HG03060 (cell line): Measurements from ENCODE around the gene FRRS1L.
"Not testable (repeated sequence)": the region's sequence is repeated elsewhere in the genome, so short reads cannot be mapped to it uniquely, and the experiment has no call there.

ENCODE experiments used
- ATAC-seq: cut with Tn5 transposase; IDR thresholded peaks from one replicate; pipeline ENCODE4 v1.9.1; 2021; ENCODE audit warnings: low read depth, moderate number of reproducible peaks; ENCODE audit not compliant: unreplicated experiment

The FRRS1L gene

DNA sequence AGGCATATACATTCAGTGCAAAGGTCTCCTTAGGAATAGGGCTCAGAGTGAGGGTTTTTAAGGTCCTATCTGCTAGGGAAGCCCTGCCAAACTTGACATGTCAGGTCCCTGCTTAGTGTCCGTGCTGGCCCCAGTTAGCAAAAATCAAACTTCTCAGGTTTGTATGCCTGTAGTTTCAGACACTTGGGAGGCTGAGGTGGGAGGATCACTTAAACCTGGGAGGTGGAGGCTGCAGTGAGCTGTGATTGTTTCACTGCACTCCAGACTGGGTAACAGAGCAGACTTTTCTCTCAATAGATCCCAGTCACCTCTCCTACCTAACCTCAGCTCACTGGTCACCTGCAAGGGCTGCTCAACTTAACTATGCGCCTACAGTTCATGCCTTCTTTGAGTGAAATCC is 28.6 kb downstream of the FRRS1L start:
- ATAC-seq: no peak

DNA sequence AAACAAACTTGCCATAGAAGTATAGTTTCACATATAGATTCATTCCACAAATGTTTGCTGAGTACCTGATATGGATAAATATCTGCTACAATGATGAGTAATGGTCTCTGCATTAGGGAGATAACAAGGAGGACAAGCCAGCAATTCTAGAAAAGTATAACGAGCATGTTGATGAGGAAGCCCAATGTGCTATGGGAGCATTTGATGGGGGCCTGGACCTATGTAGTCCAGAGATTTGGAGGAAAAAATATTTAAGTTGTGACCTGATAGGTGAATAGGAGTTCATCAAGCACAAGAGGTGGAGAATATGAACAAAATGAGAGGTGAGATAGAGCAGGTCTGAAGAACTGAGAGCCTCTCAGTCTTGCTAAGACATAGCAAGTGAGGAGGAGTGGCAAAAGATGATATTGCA is 32.9 kb downstream of the FRRS1L start:
- ATAC-seq: no peak

DNA sequence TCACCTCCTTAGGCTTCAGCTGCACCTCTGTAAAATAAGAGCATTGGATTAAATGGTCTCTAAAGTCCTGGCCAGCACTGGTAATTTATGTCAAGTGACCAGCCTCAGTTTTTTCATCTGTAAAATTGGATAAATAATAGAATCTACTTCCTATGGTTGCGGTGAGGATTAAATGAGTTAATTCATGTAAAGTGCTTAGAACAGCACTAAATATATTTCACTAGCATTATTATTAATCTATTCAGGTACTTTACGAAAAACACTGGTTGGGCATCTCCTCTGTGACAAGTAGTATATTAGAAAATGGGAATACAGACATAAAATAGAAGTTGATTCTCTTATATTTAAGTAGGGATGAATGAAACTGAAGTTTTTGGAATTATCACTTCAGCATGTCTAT is 33.5 kb downstream of the FRRS1L start:
- no peak for ATAC-seq

DNA sequence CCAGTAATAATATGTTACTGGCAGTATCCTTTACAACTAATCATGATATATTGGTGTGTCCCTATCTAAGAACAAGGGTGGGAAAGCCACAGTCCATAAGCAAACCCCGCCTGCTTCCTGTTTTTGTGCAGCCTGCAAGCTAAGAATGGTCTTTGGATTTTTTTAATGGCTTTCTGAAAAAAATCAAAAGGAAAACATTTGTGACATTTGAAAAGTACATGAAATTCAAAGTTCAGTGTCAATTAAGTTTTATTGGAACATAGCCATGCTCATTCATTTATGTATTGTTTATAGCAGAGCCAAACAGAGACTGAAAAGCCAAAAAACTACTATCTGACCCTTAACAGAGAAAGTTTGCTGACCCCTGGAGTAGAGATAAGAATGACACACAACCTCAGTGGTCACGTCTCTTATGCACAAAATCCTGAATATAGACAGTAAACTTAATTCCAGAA is 34.5 kb downstream of the FRRS1L start:
- ATAC-seq: no peak

DNA sequence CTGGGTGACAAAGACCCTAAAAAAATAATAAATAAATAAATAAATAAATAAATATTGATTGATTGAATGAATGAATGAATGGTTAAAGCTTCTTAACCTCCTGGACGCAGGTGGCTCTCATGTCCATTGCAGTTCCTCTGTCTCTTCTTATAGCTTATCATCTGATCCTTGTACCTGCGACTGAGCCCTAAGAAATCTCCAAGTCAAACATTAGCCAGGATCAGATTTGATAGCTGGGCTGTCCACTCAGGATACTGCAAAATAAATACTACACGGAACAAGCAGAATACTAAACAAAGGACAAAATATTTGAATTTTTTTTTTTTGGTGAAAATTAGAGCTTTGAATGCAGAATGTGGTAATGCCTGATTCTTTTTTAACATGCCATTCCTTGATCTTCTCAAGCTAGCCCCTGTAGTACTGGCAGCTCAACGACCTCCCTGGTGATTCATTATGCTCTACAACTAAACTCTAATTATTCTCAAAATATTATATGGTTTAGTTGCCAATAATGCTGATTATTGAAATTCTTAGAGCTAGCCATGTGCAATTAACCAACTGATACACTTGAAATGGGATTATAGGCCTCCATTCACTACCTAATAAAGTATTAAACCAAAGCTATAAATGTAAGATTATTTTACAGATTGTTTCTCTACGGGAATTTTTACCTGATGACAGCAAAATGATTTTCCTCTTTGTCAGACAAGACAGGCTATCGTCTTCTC is 37.4 kb downstream of the FRRS1L start:
- no peak for ATAC-seq

DNA sequence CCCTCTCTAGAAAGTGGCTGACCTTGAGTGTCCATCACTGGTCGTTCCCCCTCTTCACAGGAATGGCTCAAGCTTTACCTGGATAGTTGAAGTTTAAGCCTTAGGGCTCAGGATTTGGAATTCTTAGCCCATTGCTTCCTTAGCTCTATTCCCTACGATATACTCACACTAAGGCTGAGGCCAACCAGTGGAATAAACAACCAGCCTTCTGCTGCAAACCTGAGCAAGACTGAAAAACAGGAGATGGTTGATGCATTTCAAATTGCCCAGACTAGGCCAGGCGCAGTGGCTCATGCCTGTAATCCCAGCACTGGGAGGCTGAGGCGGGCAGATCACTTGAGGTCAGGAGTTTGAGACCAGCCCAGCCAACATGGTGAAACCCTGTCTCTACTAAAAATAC is 40.4 kb downstream of the FRRS1L start:
- ATAC-seq: not testable (repeated sequence)

DNA sequence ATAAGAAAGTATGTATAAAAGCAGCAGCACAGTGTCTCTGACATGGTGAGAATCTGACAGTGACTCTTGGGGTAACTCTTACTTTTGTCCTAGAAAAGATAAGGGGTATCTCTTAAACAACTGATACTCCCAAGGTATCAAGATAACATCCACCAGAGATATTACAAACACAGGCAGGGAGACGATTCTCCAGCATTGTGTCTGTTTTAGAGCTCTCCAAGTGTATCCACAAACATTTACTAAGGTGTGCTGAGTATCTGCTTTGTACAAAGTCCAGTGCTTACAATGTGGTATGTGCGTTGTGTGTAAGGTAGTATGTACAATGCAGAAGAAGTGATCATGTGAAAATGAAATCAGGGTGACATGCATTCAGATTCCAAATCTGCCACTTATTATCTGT is 42.9 kb downstream of the FRRS1L start:
- no peak for ATAC-seq

DNA sequence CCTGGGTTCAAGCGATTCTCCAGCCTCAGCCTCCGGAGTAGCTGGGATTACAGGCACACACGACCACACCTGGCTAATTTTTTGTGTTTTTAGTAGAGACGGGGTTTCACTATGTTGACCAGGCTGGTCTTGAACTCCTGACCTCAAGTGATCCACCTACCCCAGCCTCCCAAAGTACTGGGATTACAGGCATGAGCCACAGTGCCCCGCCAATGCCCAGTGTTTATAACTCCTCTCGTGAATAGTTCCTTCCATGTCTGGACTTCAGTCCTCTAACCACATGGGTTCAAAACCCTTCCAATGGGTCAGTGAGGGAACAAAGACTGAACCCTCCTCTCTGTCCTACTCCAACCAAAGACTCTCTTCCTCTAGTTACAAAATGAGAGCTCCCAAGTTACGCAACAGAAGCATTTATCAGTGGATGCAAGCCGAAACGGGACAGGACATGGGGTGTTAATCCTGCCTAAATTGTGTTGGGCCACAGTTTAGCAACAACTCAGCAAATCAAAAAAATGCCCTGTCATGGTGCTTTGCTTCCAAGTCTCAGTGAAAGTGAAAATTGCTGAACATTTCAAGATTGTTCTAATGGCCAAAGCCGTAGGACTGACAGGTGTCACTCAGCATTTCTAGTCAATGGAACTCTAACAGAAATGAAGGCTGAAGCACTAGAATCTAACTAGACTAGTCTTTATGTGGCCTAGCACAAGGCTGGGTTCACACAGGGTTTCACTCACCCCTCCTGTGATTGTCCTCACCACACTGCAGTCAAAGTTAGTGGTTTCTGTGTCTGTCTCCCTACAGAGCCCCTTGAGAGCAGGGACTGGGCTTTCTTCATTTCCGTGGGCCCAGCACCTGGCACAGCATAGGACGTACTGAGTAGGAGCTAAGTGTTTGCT is 44.1 kb downstream of the FRRS1L start:
- peak; percentile 25 for ATAC-seq

DNA sequence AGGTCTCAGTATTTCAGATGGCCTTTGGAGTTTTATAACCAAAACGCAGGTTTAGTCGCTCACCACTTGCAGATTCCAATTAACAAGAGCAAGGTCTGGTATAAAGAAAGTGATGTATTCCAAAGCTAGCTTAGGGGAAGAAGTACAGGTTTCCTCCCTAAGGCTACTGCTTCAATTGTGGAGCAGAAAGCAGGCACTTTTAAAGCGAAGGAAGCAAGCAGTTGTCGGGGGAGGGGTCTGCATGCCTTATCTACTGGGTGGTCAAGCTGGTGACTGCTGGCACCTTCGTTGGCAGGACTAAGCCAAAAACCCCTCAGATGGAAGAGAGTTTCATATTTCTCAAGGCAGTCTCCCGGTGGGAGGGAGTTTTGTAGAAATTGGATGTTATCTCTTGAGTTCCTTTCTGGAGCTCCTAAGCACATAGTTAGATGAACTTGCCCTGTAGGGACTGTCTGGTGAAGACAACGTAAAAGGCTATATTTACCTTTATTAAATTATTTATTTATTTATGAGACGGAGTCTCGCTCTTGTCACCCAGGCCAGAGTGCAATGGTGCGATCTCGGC is 45.7 kb downstream of the FRRS1L start:
- ATAC-seq: no peak

DNA sequence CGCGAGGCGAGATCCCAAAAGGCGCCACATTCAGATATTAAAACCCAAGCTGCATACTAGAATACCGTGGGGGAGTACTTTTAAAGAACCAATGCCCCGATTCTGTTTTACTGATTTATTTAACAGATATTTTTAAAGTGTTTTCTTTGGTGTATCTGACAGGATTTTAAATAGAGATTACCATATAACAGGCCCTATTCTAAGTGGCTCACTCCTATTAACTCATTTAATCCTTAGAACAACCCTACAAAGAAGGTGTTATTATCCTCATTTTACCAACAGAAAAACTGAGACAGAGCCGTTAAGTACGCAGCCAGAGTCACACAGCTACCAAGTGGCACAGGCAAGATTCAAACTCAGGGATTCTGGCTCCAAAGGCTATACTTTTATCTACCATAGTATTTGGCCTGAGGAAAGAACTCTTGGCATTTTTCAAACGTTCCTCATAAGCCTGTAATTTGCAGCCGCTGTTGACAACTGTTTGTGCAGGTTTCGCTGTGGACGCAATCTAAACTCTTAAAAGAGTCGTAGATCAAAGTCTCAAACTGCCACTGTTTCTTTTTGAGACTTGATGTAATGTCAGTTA is 46.8 kb downstream of the FRRS1L start:
- no peak for ATAC-seq

DNA sequence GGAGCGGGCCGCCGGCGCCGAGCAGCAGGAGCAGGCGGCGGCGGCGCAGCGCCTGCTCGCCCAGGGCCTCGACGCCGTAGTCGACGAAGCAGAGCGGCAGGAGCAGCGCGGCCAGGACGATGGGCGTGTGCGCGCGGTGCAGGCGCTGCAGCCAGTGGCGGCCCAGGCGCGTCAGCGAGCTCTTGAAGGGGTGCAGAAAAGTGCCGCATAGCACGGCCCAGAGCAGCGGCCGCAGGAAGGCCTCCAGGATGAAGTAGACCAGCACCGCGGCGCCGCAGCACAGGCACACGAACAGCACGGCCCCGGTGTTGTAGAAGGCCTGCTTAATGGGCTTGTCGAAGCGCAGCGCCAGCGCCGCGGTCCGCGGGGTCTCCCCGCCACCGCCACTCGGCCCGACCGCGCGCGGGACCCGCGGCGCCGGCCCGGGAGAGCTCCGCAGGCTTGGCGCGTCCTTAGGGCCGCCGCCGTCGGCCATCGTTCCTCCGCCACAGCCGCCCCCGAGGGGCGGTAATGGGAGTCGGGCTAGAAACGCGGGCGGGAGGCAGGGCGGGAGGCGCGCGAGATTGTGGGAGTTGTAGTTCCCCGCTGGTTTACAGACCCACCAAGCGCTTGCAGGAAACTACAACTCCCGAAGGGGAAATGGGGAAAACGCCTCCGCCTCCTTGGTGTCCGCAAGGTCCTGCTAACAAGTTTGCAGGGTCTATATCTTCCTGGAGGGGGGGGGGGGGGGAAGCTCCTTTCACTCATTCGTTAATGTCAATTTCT is 47.4 kb downstream of the FRRS1L start, which contains the start of gene TMEM245:
TMEM245 (minus strand) TSS at position 509 of the 765 bp plus-strand sequence; CDS start at position 475, 34 bp downstream.
- peak; percentile 76 for ATAC-seq

DNA sequence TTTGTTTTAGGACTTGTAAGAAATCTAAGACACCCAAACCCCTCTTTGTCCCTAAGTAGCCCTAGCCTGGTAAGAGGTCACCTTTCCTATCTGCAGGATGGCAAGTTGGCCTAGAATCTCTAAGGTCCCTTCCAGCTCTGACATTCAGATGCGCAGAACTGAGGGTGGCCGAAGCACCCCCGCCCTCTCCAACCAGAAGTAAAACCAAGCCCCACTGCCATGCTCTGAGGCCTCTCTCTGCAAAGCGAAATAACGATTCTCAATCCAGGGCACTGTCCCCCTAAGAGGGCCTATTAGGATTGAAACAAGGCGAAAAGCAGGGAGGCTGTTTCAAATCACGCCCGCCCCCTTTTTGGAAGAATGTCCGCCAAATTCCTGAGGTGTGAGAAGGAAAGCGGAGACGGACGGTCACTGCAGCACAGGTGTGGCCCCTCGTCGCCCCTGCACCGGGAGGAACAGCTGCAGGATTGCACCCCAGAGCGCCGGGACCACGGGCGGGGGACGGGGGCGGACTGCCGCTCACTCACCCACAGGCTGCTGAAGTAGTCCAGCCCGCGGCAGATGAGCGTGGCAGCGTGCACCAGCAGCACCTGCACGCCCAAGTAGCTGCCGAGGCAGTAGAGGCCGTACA is 48.1 kb downstream of the FRRS1L start:
- no peak for ATAC-seq

DNA sequence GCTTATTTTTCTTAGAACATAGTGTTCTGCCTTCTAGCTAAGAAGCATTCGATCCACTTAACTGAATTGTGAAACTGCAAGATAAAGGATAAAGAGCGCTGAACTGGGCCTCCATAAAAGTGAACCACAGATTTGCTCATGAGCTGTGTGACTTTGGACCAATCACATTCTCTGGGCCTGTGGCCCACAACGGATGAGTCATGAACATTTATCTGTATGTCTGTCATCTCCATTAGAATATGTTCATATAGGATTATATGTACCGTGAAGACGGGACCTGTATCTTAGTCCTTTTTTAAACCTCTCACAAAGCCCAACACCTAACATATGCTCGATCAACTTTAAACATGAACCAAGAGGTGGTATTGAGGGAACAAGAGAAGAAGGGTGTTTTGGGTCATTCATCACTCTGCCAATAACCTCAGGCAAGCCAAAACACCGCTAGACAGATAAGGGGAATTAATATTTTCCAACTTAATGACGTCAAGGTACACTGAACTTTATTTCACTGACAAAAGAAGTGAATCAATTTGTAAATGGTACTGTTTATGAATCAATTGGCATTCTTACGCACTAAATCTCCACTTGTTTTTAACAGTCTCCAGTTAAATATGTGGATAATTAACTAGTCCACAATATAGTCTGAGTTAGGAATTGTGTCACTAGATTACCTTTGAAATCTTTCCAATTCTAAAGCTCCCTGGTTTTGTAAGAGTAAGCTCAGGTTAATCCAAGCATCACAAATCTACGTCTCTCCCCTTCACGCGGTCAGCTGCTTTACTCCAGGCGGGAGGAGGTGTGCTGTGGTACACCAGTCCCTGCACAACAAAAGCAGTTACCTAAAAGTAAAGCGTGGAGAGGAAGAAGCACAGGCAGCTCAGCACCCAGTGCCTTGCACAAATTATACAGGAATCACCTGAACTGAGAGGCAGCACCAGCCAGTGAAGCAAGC is 48.9 kb downstream of the FRRS1L start:
- ATAC-seq: no peak

DNA sequence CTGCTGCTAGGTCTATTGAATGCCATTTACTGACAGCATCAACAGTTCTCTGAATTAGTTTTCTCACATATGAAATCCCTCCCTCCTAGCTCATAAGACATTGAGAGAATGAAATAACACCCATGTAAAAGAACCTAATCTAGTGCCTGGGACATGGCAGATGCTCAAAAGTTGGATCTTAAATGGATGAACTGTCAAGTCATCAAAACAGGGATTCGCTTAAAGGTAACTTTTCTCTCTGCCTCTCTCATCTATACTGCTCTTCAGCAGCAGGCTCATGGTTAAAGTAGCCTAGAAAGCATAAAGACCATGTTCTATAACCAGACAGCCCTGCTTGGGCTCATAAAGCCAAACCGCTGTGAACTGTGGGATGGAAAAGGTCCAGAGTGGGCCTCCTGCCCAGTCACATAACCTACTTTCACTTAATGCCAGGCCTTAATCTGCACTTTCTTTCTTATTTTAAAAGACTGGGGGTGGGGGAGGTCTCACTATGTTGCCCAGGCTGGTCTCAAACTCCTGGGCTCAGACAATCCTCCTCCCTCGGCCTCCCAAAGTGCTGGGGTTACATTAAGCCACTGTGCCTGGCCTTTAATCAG is 51.0 kb downstream of the FRRS1L start:
- no peak for ATAC-seq

DNA sequence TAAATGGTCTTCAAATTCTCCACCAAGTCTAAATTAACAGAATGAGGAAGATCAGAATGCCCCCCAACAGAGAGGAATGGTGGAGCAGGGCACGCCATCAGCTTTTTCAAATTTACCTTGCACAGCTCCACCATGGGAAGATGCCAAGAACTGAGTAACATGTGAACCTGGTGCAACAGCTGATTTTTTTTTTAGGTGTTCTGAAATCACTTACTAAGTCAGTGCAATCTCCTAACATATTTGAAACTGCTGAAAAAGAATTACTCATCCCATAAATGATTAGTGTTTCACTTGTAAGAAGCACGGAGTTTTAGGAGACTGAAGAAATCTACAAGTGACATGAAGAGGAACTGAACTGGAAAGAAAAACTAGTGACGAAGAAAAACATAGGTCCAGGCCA is 52.4 kb downstream of the FRRS1L start:
- no peak for ATAC-seq

DNA sequence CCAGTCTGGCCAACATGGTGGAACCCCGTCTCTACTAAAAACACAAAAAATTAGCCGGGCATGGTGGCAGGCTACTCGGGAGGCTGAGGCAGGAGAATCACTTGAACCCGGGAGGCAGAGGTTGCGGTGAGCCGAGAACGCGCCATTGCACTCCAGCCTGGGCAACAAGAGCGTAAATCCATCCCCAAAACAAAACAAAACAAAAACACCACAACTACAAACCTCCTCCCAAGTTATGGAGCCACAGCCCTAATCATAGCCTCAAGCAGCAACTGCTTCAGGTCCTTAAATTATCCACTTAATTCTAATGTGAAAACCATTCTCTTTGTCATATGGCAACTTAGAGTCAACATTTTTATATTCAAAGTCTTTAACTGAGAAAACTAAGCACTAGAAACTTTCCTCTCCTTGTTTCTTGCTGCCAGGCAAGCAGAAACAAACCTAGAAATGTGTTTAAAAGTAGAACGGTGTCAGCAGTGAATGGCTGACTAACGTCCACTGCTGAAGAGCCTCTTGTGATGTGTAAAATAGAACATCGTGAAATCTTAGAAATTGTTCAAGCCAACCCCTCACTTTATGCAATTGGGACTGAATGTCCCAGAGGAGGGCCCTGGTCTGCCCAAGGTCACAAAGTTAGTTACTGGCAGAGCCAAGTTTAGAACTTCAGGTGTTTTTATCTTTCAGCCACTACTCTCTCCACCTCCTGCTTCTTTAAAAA is 53.0 kb downstream of the FRRS1L start:
- no peak for ATAC-seq

DNA sequence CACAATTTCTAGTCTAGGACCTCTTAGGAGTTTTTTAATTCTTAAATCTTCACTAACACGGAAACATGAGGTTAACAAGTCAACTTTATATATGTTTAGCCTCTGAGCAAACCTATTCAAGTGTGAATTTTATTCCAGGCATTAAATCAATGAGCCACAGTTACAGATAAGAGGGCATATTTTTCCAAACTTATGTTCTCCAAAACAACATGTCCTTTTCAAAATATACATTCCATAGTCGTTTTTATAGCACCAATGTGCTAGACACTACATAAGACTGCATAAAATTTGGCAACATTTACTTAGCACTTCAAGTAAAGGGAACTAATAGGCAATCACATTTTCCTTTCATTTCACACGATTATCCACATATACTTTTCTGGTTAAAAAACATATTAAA is 53.8 kb downstream of the FRRS1L start:
- ATAC-seq: no peak
